Astrocyte (in vitro differentiated cells and primary cell): ENCODE measurements around the gene ITPK1.

Experiments
- EZH2 ChIP-seq: IDR thresholded peaks from 2 replicates; pipeline ENCODE4 v1.6.1; 2012; ENCODE audit warnings: mild to moderate bottlenecking, low read length, inconsistent platforms; ENCODE audit not compliant: insufficient read depth
- TF ChIP-seq, protein P1 (sequence below): IDR thresholded peaks from 2 replicates; pipeline ENCODE4 v1.5.1; 2011; ENCODE audit warnings: low read depth, mild to moderate bottlenecking, inconsistent platforms, low read length, moderate library complexity; ENCODE audit not compliant: insufficient read depth

DNA sequence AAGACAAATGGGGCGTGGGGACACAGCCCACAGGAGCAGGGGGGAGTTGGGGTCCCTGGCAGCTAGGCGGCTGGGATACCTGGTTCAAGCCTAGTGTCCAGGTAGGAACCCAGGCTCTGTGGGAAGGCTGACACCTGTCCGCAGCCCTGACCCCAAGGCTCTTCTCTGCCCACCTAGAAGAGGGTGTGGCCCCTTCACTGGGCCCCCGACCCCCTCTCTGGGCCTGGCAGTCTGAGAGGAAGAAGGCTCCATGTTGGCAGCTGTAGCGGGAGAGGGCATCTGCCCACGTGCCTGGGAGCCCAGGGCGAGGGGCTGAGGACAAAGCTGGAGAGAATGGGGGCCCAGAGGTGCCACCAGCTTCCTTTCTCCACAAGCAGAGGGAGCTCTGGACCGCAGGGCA, 182.2 kb downstream of the ITPK1 start:
- TF ChIP-seq, protein P1, sequence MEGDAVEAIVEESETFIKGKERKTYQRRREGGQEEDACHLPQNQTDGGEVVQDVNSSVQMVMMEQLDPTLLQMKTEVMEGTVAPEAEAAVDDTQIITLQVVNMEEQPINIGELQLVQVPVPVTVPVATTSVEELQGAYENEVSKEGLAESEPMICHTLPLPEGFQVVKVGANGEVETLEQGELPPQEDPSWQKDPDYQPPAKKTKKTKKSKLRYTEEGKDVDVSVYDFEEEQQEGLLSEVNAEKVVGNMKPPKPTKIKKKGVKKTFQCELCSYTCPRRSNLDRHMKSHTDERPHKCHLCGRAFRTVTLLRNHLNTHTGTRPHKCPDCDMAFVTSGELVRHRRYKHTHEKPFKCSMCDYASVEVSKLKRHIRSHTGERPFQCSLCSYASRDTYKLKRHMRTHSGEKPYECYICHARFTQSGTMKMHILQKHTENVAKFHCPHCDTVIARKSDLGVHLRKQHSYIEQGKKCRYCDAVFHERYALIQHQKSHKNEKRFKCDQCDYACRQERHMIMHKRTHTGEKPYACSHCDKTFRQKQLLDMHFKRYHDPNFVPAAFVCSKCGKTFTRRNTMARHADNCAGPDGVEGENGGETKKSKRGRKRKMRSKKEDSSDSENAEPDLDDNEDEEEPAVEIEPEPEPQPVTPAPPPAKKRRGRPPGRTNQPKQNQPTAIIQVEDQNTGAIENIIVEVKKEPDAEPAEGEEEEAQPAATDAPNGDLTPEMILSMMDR: no peak
- no peak for TF ChIP-seq EZH2
